Measurements from ENCODE around the gene IL1RAPL2.

DNA sequence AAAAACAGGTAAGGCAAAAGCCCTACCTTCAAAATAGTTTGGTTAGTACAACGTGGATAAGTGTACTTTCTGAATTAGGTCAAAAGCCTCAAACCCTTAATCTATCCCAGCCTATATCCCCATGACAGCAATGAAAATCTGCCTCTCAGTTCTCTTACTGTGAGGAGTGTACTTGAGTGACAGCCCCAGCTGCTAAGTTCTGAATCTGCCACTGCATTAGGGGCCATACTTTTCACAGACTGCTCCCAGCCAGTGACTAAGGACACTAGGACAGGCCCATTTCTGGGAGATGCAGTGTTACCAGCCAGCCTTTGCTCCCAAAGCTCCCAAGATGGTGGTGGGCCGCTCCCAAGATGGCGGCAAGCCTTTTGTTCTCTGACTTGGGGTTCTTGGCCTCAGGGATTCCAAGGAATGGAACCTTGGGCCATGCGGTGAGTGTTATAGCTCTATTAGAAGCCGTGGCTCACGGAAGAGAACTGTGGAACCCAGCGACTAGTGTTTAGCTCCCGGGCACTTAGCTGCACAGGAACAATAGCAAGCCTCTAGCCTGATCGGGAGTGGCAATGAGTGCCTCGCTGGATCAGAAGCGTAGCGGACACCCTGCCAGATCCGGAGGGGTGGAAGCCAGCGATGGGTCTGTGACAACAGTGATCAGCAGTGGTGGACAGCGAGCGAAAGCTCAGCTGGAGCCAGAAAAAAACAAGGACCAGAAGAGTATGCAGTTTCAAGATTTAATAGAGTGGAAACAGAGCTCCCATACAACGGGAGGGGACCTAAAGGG lies 1080.8 kb downstream of the IL1RAPL2 start:
- TF ChIP-seq YY1 (IDR thresholded peaks at IDR 0.05; ENCODE audit: low read depth) (no peak), EP300 (IDR thresholded peaks at IDR 0.05; ENCODE audit: borderline replicate concordance) (no peak), EGR1 (IDR thresholded peaks at IDR 0.05) (no peak), NFIC (IDR thresholded peaks at IDR 0.05) (no peak), TAF1 (IDR thresholded peaks at IDR 0.05; ENCODE audit: low read depth) (no peak)
- TF ChIP-seq, protein P1, sequence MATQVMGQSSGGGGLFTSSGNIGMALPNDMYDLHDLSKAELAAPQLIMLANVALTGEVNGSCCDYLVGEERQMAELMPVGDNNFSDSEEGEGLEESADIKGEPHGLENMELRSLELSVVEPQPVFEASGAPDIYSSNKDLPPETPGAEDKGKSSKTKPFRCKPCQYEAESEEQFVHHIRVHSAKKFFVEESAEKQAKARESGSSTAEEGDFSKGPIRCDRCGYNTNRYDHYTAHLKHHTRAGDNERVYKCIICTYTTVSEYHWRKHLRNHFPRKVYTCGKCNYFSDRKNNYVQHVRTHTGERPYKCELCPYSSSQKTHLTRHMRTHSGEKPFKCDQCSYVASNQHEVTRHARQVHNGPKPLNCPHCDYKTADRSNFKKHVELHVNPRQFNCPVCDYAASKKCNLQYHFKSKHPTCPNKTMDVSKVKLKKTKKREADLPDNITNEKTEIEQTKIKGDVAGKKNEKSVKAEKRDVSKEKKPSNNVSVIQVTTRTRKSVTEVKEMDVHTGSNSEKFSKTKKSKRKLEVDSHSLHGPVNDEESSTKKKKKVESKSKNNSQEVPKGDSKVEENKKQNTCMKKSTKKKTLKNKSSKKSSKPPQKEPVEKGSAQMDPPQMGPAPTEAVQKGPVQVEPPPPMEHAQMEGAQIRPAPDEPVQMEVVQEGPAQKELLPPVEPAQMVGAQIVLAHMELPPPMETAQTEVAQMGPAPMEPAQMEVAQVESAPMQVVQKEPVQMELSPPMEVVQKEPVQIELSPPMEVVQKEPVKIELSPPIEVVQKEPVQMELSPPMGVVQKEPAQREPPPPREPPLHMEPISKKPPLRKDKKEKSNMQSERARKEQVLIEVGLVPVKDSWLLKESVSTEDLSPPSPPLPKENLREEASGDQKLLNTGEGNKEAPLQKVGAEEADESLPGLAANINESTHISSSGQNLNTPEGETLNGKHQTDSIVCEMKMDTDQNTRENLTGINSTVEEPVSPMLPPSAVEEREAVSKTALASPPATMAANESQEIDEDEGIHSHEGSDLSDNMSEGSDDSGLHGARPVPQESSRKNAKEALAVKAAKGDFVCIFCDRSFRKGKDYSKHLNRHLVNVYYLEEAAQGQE (IDR thresholded peaks at IDR 0.05; ENCODE audit: low read depth), result no peak
- TF ChIP-seq, protein P2, sequence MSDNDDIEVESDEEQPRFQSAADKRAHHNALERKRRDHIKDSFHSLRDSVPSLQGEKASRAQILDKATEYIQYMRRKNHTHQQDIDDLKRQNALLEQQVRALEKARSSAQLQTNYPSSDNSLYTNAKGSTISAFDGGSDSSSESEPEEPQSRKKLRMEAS (IDR thresholded peaks at IDR 0.05), result no peak
